Neural progenitor cell (in vitro differentiated cells): ENCODE results near the gene CAMLG. TPM values are rescaled to one million over a fixed set of nuclear protein-coding genes. Genes with fewer than 3 reads are reported as not detected.
A peak's percentile ranks its signal among the peaks of the same experiment; 100 is the strongest.
"Not testable (repeated sequence)": the region's sequence is repeated elsewhere in the genome, so short reads cannot be mapped to it uniquely, and the experiment has no call there.

Experiments
- DNase-seq: peaks from one replicate; pipeline ENCODE4 v3.0.0-alpha.2; 2016; ENCODE audit warnings: low spot score
- H2AFZ ChIP-seq: fragments of 200-600 bp; sonication (generic); replicated peaks from 2 replicates; pipeline ENCODE4 v1.6.1; 2016; ENCODE audit warnings: antibody characterized with exemption
- H3F3A ChIP-seq: fragments of 200-600 bp; sonication (generic); 2 replicates; pipeline ENCODE4 v1.6.1; 2016; ENCODE audit warnings: antibody characterized with exemption, low read depth
- H3K27ac ChIP-seq: fragments of 200-600 bp; sonication (generic); 2 replicates; pipeline ENCODE4 v1.5.1; 2016; ENCODE audit warnings: mild to moderate bottlenecking
- H3K27me3 ChIP-seq: fragments of 200-600 bp; sonication (generic); 2 replicates; pipeline ENCODE4 v1.6.1; 2016; ENCODE audit warnings: mild to moderate bottlenecking, moderate library complexity
- H3K36me3 ChIP-seq: fragments of 200-600 bp; sonication (generic); 2 replicates; pipeline ENCODE4 v1.5.1; 2016
- H3K4me1 ChIP-seq: fragments of 200-600 bp; sonication (generic); 2 replicates; pipeline ENCODE4 v1.6.1; 2016; ENCODE audit warnings: mixed run types
- H3K4me2 ChIP-seq: fragments of 200-600 bp; sonication (generic); 2 replicates; pipeline ENCODE4 v1.6.1; 2016
- H3K4me3 ChIP-seq: fragments of 200-600 bp; sonication (generic); 2 replicates; pipeline ENCODE4 v1.5.1; 2016
- H3K79me2 ChIP-seq: fragments of 200-600 bp; sonication (generic); 2 replicates; pipeline ENCODE4 v1.6.1; 2016; ENCODE audit warnings: low read depth
- H3K9ac ChIP-seq: fragments of 200-600 bp; sonication (generic); 2 replicates; pipeline ENCODE4 v1.6.1; 2016
- H3K9me3 ChIP-seq: fragments of 200-600 bp; sonication (generic); 2 replicates; pipeline ENCODE4 v1.5.1; 2016; ENCODE audit warnings: low read depth
- H4K20me1 ChIP-seq: fragments of 200-600 bp; sonication (generic); 2 replicates; pipeline ENCODE4 v1.6.1; 2016; ENCODE audit warnings: low read depth
- H3K27ac Mint-ChIP-seq: 3 replicates; pipeline ENCODE4 v1.8.0; 2021; ENCODE audit warnings: mixed read lengths
- H3K27me3 Mint-ChIP-seq: 2 replicates; pipeline ENCODE4 v1.8.0; 2022; ENCODE audit warnings: low read depth, mild to moderate bottlenecking, inconsistent platforms, moderate library complexity, mixed read lengths; ENCODE audit not compliant: insufficient read depth
- H3K36me3 Mint-ChIP-seq: 3 replicates; pipeline ENCODE4 v1.8.0; 2021; ENCODE audit warnings: mixed read lengths
- H3K4me1 Mint-ChIP-seq: 3 replicates; pipeline ENCODE4 v1.8.0; 2021; ENCODE audit warnings: mixed read lengths
- H3K4me3 Mint-ChIP-seq: 3 replicates; pipeline ENCODE4 v1.8.0; 2021; ENCODE audit warnings: mild to moderate bottlenecking, moderate library complexity, mixed read lengths
- H3K9me3 Mint-ChIP-seq: 3 replicates; pipeline ENCODE4 v1.8.0; 2020; ENCODE audit warnings: mixed read lengths
- EZH2 ChIP-seq: fragments of 200-600 bp; sonication (generic); IDR thresholded peaks from 2 replicates; pipeline ENCODE4 v1.6.1; 2017; ENCODE audit warnings: antibody characterized with exemption, mild to moderate bottlenecking, moderate library complexity
- EZH2phosphoT487 ChIP-seq: fragments of 200-600 bp; sonication (generic); IDR thresholded peaks from 2 replicates; pipeline ENCODE4 v1.6.1; 2017; ENCODE audit warnings: antibody characterized with exemption
- total RNA-seq: library from RNA; depleted of rRNA; stranded (reverse); fragments of >200 nt; gene quantifications from 2 replicates; pipeline ENCODE4 v1.2.3, GENCODE V29; 2015; ENCODE audit warnings: low replicate concordance
- TF ChIP-seq, protein P1 (sequence below): fragments of 200-600 bp; sonication (generic); IDR thresholded peaks from 2 replicates; pipeline ENCODE4 v1.5.1; 2017; ENCODE audit warnings: antibody characterized with exemption, mild to moderate bottlenecking

The CAMLG gene
- total RNA-seq, 1 donor from 2014 or later, result 44.5 TPM

DNA sequence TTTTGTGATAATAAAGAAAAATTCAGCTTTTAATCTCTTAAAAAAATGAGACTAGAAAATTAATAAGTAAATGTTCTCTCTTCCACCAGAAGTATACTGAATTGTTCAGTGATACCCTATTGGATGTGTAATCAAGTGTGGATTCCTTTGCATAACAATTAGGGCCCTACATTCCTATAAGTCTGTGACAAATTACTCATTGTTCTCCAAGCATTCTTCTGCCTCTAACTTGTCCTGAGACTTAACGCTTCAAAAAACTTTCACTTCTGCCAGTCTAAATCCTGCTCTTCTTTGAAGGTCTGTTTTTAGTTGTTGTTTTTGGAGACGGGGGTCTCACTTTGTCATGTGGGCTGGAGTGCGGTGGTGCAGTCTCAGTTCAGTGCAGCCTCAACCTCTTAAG is 11.1 kb downstream of the CAMLG start:
- no peaks in the 10 kb centered on the region for H3K9me3 Mint-ChIP-seq
- H3K36me3 Mint-ChIP-seq, result peaks cover 2% of the 10 kb centered on the region
- TF ChIP-seq EZH2 (no peak), EZH2phosphoT487 (no peak)
- TF ChIP-seq, protein P1, sequence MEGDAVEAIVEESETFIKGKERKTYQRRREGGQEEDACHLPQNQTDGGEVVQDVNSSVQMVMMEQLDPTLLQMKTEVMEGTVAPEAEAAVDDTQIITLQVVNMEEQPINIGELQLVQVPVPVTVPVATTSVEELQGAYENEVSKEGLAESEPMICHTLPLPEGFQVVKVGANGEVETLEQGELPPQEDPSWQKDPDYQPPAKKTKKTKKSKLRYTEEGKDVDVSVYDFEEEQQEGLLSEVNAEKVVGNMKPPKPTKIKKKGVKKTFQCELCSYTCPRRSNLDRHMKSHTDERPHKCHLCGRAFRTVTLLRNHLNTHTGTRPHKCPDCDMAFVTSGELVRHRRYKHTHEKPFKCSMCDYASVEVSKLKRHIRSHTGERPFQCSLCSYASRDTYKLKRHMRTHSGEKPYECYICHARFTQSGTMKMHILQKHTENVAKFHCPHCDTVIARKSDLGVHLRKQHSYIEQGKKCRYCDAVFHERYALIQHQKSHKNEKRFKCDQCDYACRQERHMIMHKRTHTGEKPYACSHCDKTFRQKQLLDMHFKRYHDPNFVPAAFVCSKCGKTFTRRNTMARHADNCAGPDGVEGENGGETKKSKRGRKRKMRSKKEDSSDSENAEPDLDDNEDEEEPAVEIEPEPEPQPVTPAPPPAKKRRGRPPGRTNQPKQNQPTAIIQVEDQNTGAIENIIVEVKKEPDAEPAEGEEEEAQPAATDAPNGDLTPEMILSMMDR, result no peak
- H3K9me3 ChIP-seq, result no peaks in the 10 kb centered on the region
- no peaks in the 10 kb centered on the region for H3K27me3 Mint-ChIP-seq
- H3K27me3 ChIP-seq, result no peaks in the 10 kb centered on the region
- H3K4me1 ChIP-seq, result no peaks in the 10 kb centered on the region
- no peak overlapping the region for H2AFZ ChIP-seq
- peaks cover 3% of the 10 kb centered on the region for H3K4me1 Mint-ChIP-seq
- no peak overlapping the region for H3K27ac Mint-ChIP-seq
- H3K36me3 ChIP-seq, result no peaks in the 10 kb centered on the region
- DNase-seq, result peak; percentile 49
- no peak overlapping the region for H3K4me2 ChIP-seq
- no peak overlapping the region for H3K4me3 Mint-ChIP-seq
- H3K9ac ChIP-seq, result no peak overlapping the region
- peaks cover 9% of the 10 kb centered on the region for H3F3A ChIP-seq
- no peak overlapping the region for H3K27ac ChIP-seq
- H3K4me3 ChIP-seq, result no peak overlapping the region
- no peaks in the 10 kb centered on the region for H3K79me2 ChIP-seq
- no peaks in the 10 kb centered on the region for H4K20me1 ChIP-seq

DNA sequence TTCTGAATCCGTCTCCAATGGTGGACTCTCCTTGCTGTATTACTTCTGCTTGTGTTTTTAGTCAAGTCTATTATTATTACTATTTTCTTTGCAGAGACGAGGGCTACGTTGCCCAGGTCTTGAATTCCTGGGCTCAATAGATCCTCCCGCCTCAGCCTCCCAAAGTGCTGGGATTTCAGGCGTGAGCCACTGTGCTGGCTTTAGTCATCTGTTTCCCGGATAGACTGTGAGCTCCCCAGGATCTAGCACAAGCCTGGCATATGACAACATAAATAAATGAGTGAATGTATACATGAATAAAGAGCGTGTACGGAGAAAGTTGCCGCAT is 19.8 kb downstream of the CAMLG start:
- Histone ChIP-seq H3K27ac (no peak overlapping the region), H2AFZ (peak overlapping the region; percentile 77), H3K36me3 (no peaks in the 10 kb centered on the region), H3K4me3 (peak overlapping the region; percentile 88), H3K9ac (no peak overlapping the region), H3K4me1 (peaks cover 11% of the 10 kb centered on the region), H3K9me3 (no peaks in the 10 kb centered on the region), H4K20me1 (peaks cover 39% of the 10 kb centered on the region), H3K79me2 (peaks cover 46% of the 10 kb centered on the region), H3K4me2 (peak overlapping the region; percentile 71), H3K27me3 (peaks cover 8% of the 10 kb centered on the region), H3F3A (no peaks in the 10 kb centered on the region)
- Mint-ChIP-seq H3K4me1 (peaks cover 27% of the 10 kb centered on the region), H3K9me3 (no peaks in the 10 kb centered on the region), H3K4me3 (peak overlapping the region; percentile 100), H3K36me3 (no peaks in the 10 kb centered on the region), H3K27ac (peak overlapping the region; percentile 6), H3K27me3 (peaks cover 4% of the 10 kb centered on the region)
- TF ChIP-seq EZH2phosphoT487 (no peak), EZH2 (no peak)
- TF ChIP-seq, protein P1, result no peak
- DNase-seq, result peak; percentile 8

DNA sequence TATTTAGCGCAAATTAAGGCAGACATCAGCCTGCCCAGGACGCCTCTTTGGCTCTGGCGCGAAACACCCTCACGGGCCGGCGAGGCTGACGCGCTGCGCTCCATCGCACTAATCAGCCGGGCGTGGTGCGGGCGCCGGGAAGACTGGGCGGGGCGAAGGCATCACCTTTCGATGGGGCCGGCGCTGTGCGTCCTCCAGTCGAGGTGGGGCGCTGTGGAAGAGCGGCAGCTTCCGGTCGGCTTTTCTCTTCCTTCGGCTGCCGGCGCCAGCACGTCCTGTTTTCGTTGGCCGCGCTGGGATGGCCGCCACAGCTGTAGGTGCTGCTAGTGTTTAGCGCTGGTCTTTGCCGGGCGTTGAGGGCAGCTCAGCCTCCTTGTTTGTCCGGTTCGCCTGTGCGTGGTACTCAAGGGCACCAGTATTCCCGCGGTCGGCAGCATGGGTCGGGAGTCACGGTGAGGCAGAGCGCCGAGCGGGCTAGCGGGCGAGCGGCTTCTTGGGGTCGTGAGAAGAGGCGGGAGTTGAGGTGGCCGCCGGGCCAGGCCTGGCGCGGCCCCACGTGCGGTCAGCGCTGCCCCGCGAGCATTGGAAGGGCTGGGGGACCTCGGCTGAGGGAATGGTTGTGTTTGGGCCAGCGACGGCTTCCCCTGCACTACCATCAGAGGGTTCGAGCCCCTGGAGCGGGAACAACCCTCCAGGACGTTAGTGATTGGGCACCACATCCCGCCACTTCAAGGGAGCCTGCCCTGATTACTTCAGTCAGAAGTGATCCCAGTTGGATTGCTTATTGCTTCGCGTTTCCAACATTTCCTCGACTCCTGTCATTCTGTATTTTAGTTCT is 20.4 kb downstream of the CAMLG start, which contains the start of gene DDX46:
Gene DDX46 (plus strand): TSS at position 276 of the 838 bp plus-strand sequence. CDS start 160 bp downstream, at position 436.
- Mint-ChIP-seq H3K27ac (peak within 1 kb of the TSS; percentile 97), H3K4me3 (peak within 1 kb of the TSS; percentile 100), H3K36me3 (peaks cover under 1% of the 10 kb centered on the region), H3K27me3 (peaks cover 4% of the 10 kb centered on the region), H3K4me1 (peaks cover 27% of the 10 kb centered on the region), H3K9me3 (no peaks in the 10 kb centered on the region)
- DNase-seq, result peak; percentile 98
- H3K4me2 ChIP-seq, result peak within 1 kb of the TSS; percentile 91
- H3K9me3 ChIP-seq, result no peaks in the 10 kb centered on the region
- TF ChIP-seq EZH2 (peak; percentile 44), EZH2phosphoT487 (no peak)
- TF ChIP-seq, protein P1, result peak; percentile 80
- peaks cover 45% of the 10 kb centered on the region for H4K20me1 ChIP-seq
- H3K27me3 ChIP-seq, result peaks cover 8% of the 10 kb centered on the region
- H3K36me3 ChIP-seq, result no peaks in the 10 kb centered on the region
- H3F3A ChIP-seq, result no peaks in the 10 kb centered on the region
- H3K27ac ChIP-seq, result no peak within 1 kb of the TSS
- H2AFZ ChIP-seq, result peak within 1 kb of the TSS; percentile 92
- peak within 1 kb of the TSS; percentile 89 for H3K9ac ChIP-seq
- H3K79me2 ChIP-seq, result peaks cover 52% of the 10 kb centered on the region
- peak within 1 kb of the TSS; percentile 88 for H3K4me3 ChIP-seq
- peaks cover 11% of the 10 kb centered on the region for H3K4me1 ChIP-seq

DNA sequence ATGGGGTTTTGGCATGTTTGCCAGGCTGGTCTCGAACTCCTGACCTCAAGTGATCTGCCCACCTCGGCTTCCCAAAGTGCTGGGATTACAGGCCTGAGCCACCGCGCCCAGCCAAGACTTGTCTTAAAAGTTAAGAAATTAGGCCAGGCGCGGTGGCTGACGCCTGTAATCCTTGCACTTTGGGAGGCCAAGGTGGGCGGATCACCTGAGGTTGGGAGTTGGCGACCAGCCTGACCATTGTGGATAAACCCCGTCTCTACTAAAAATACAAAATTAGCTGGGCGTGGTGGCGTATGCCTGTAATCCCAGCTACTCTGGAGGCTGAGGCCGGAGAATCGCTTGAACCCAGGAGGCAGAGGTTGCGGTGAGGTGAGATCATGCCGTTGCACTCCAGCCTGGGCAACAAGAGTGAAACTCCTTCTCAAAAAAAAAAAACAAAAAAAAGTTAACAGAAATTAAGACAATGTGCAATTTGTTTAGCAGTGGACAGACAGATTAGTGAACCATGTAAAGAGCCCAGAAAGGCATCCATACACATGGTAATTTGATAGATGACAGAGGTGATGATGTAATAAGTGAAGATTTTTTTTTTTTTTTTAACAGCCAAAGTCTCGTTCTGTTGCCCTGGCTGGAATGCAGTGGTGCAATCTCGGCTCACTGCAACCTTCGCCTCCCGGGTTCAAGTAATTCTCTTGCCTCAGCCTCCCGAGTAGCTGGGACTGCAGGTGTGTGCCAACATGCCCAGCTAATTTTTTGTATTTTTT is 29.4 kb downstream of the CAMLG start:
- not testable (repeated sequence) for H3K9me3 ChIP-seq, H3K27ac Mint-ChIP-seq, H3K4me1 ChIP-seq, H3K4me2 ChIP-seq, DNase-seq, H3K4me1 Mint-ChIP-seq, H3K4me3 Mint-ChIP-seq, H3K9ac ChIP-seq, H3K9me3 Mint-ChIP-seq, H3K27me3 ChIP-seq, H3F3A ChIP-seq, H2AFZ ChIP-seq, H3K4me3 ChIP-seq, H3K27me3 Mint-ChIP-seq, H3K27ac ChIP-seq
- Histone ChIP-seq H3K79me2 (peaks cover 31% of the 10 kb centered on the region), H4K20me1 (peaks cover 16% of the 10 kb centered on the region), H3K36me3 (peaks cover 22% of the 10 kb centered on the region)
- H3K36me3 Mint-ChIP-seq, result peaks cover 22% of the 10 kb centered on the region
